Measurements from ENCODE around the gene COL23A1.

COL23A1 gene

GRCh38 chr5:178577944-178578343, 12.2 kb downstream of the COL23A1 start:
- no peak overlapping the region for H3K4me3 Mint-ChIP-seq
- no peaks in the 10 kb centered on the region for H3K36me3 Mint-ChIP-seq (ENCODE audit: low read depth)
- peaks cover 35% of the 10 kb centered on the region for H3K27me3 Mint-ChIP-seq
- no peak overlapping the region for H3K27ac Mint-ChIP-seq
- no peaks in the 10 kb centered on the region for H3K4me1 Mint-ChIP-seq (ENCODE audit: low read depth)
- no peaks in the 10 kb centered on the region for H3K9me3 Mint-ChIP-seq

GRCh38 chr5:178577376-178577839, 12.8 kb downstream of the COL23A1 start:
- H3K27me3 Mint-ChIP-seq, result peaks cover 39% of the 10 kb centered on the region
- H3K27ac Mint-ChIP-seq, result no peak overlapping the region
- no peak overlapping the region for H3K4me3 Mint-ChIP-seq
- H3K36me3 Mint-ChIP-seq (ENCODE audit: low read depth), result no peaks in the 10 kb centered on the region
- H3K9me3 Mint-ChIP-seq, result no peaks in the 10 kb centered on the region
- H3K4me1 Mint-ChIP-seq (ENCODE audit: low read depth), result no peaks in the 10 kb centered on the region

GRCh38 chr5:178576591-178577351, 13.4 kb downstream of the COL23A1 start:
- Mint-ChIP-seq H3K27ac (no peak overlapping the region), H3K27me3 (peaks cover 39% of the 10 kb centered on the region), H3K36me3 (ENCODE audit: low read depth) (no peaks in the 10 kb centered on the region), H3K9me3 (no peaks in the 10 kb centered on the region), H3K4me3 (no peak overlapping the region), H3K4me1 (ENCODE audit: low read depth) (no peaks in the 10 kb centered on the region)

- H3K4me3 Mint-ChIP-seq, result no peak overlapping the region
- H3K27me3 Mint-ChIP-seq, result peaks cover 48% of the 10 kb centered on the region
- no peaks in the 10 kb centered on the region for H3K4me1 Mint-ChIP-seq (ENCODE audit: low read depth)
- H3K9me3 Mint-ChIP-seq, result no peaks in the 10 kb centered on the region
- no peak overlapping the region for H3K27ac Mint-ChIP-seq
- H3K36me3 Mint-ChIP-seq (ENCODE audit: low read depth), result no peaks in the 10 kb centered on the region
Measured at GRCh38 chr5:178573216-178573615, 17.0 kb downstream of the COL23A1 start.

DNA sequence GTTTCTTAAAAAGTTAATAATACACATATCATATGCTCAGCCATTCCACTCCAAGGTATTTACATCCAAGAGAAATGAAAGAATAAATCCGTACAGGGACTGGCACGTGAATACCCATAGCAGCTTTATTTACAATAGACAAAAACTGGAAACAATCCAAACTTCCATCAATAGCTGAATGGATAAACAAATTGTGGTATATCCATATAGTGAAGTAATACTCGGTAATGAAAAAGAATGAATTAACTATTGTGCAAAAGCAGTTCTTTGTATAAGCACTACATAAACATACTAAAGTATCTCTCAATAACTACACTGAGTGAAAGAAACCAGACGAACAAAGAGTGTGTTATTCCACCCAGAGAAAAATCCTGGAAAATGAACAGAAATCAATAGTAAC, 17.6 kb downstream of the COL23A1 start:
- Mint-ChIP-seq H3K9me3 (no peaks in the 10 kb centered on the region), H3K4me1 (ENCODE audit: low read depth) (no peaks in the 10 kb centered on the region), H3K4me3 (no peak overlapping the region), H3K36me3 (ENCODE audit: low read depth) (no peaks in the 10 kb centered on the region), H3K27ac (no peak overlapping the region), H3K27me3 (peaks cover 42% of the 10 kb centered on the region)

GRCh38 chr5:178569485-178569884, 20.7 kb downstream of the COL23A1 start:
- peaks cover 32% of the 10 kb centered on the region for H3K27me3 Mint-ChIP-seq
- no peak overlapping the region for H3K27ac Mint-ChIP-seq
- H3K36me3 Mint-ChIP-seq (ENCODE audit: low read depth), result no peaks in the 10 kb centered on the region
- H3K4me1 Mint-ChIP-seq (ENCODE audit: low read depth), result no peaks in the 10 kb centered on the region
- no peak overlapping the region for H3K4me3 Mint-ChIP-seq
- H3K9me3 Mint-ChIP-seq, result no peaks in the 10 kb centered on the region

GRCh38 chr5:178564811-178565550, 25.2 kb downstream of the COL23A1 start:
- Mint-ChIP-seq H3K27me3 (peaks cover 30% of the 10 kb centered on the region), H3K9me3 (no peaks in the 10 kb centered on the region), H3K4me3 (no peak overlapping the region), H3K27ac (no peak overlapping the region), H3K36me3 (ENCODE audit: low read depth) (no peaks in the 10 kb centered on the region), H3K4me1 (ENCODE audit: low read depth) (no peaks in the 10 kb centered on the region)

DNA sequence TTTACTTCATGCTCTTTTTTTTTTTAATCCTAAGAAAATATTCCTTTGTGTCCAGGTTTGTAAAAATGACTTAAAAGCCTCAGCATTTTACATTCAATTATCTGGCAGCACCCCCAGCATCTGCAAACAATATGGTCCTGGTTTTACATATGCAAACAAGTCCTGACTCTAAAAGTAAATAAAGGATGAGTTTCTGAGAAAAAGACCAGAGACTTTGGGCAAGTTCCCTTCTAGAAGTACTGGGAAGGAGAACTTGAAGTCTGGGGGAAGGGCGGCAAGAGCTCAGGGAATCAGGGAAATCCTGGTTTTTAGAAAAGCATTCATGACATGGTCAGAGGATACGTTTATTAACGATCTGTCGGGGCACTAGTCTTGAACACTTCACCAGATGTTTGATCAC, 25.8 kb downstream of the COL23A1 start:
- Mint-ChIP-seq H3K4me1 (ENCODE audit: low read depth) (no peaks in the 10 kb centered on the region), H3K4me3 (no peak overlapping the region), H3K27me3 (peaks cover 31% of the 10 kb centered on the region)

DNA sequence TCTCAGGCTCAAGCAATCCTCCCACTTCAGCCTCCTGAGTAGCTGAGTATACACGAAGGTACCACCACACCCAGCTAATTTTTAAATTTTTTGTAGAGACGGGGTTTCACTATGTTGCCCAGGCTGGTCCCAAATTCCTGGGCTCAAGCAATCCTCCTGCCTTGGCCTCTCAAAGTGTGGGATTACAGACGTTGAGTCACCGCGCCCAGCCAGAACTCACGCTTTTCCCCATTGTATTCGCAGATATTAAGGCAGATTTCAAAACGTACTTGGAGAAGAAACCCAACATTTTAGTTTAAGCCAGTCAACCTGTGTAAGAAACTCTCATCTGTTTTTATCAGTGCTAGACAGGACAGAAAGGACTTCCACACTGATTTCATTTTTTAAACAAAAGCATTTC, 26.6 kb downstream of the COL23A1 start:
- no peak overlapping the region for H3K4me3 Mint-ChIP-seq
- H3K36me3 Mint-ChIP-seq (ENCODE audit: low read depth), result no peaks in the 10 kb centered on the region
- no peaks in the 10 kb centered on the region for H3K9me3 Mint-ChIP-seq
- H3K27me3 Mint-ChIP-seq, result peaks cover 23% of the 10 kb centered on the region
- no peaks in the 10 kb centered on the region for H3K4me1 Mint-ChIP-seq (ENCODE audit: low read depth)
- no peak overlapping the region for H3K27ac Mint-ChIP-seq

More for the DNA sequence above, 25.8 kb downstream of the COL23A1 start:
- H3K27ac Mint-ChIP-seq, result no peak overlapping the region
- no peaks in the 10 kb centered on the region for H3K36me3 Mint-ChIP-seq (ENCODE audit: low read depth)
- no peaks in the 10 kb centered on the region for H3K9me3 Mint-ChIP-seq

GRCh38 chr5:178561746-178562264, 28.4 kb downstream of the COL23A1 start:
- Mint-ChIP-seq H3K27me3 (peaks cover 24% of the 10 kb centered on the region), H3K27ac (no peak overlapping the region), H3K9me3 (no peaks in the 10 kb centered on the region), H3K4me3 (no peak overlapping the region), H3K4me1 (ENCODE audit: low read depth) (no peaks in the 10 kb centered on the region), H3K36me3 (ENCODE audit: low read depth) (no peaks in the 10 kb centered on the region)

DNA sequence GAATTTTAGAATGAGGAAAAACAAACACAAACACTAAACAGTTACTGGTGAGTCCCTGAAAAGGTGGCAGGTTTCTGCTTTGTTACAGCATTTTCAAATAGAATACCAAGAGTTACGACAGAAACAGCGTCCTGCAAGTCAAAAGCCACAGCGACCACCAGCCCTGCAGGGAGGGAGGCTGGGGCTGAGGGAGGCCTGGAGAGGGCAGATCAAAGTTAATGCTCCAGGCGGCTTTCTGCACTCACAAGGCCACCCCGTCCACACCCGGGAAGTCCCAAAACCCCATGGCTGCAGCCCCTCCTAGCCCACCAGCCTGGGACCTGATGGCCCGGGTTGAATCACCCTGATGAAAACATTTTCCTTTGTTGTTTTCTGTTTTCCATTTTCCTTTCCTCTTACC, 29.3 kb downstream of the COL23A1 start:
- H3K4me3 Mint-ChIP-seq, result no peak overlapping the region
- no peak overlapping the region for H3K27ac Mint-ChIP-seq
- no peaks in the 10 kb centered on the region for H3K9me3 Mint-ChIP-seq
- H3K27me3 Mint-ChIP-seq, result peaks cover 26% of the 10 kb centered on the region
- H3K4me1 Mint-ChIP-seq (ENCODE audit: low read depth), result no peaks in the 10 kb centered on the region
- no peaks in the 10 kb centered on the region for H3K36me3 Mint-ChIP-seq (ENCODE audit: low read depth)

DNA sequence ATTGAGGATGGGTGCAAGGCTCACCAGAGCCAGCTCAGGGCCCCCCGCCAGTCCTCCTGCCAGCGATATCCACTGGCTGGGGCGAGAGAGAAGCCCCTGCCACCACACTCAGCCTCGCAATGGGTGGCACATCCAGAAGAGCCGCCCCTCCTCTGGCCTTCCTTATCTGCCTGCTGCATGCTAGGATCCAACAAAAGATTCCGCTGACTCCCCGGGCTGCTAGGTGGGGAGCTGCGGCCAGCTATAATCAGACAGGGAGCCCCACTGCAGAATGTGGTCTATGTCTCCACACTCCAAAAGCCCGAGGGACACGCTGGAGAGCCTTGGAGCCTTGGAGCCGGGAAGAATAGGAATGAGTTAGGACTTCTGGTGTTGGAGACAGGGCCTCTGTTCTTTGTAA, 32.8 kb downstream of the COL23A1 start:
- Mint-ChIP-seq H3K27me3 (peaks cover 10% of the 10 kb centered on the region), H3K9me3 (no peaks in the 10 kb centered on the region), H3K36me3 (ENCODE audit: low read depth) (no peaks in the 10 kb centered on the region), H3K27ac (no peak overlapping the region), H3K4me1 (ENCODE audit: low read depth) (no peaks in the 10 kb centered on the region), H3K4me3 (no peak overlapping the region)

GRCh38 chr5:178555771-178556211, 34.4 kb downstream of the COL23A1 start:
- H3K27me3 Mint-ChIP-seq, result peaks cover 15% of the 10 kb centered on the region
- H3K36me3 Mint-ChIP-seq (ENCODE audit: low read depth), result no peaks in the 10 kb centered on the region
- H3K9me3 Mint-ChIP-seq, result no peaks in the 10 kb centered on the region
- no peak overlapping the region for H3K4me3 Mint-ChIP-seq
- H3K27ac Mint-ChIP-seq, result no peak overlapping the region
- H3K4me1 Mint-ChIP-seq (ENCODE audit: low read depth), result no peaks in the 10 kb centered on the region

DNA sequence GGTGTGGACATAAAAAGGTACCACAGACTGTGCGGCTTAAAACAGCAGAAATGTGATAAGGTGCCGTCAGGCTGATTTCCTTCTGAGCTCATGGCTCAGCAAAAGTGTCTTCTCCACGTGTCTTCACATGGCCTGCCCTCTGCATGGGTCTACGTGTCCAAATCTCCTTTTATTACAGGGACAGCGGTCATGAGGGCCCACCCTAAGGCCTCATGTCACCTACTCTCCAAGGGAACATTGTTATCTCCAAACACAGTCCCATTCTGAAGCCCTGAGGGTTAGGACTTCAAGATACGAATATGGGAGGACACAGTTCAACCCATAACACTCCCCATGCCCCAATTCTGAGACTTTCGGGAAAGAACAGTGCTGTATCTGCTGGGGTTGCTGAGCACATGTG, 35.2 kb downstream of the COL23A1 start:
- H3K36me3 Mint-ChIP-seq (ENCODE audit: low read depth), result no peaks in the 10 kb centered on the region
- no peaks in the 10 kb centered on the region for H3K9me3 Mint-ChIP-seq
- H3K27ac Mint-ChIP-seq, result no peak overlapping the region
- H3K4me1 Mint-ChIP-seq (ENCODE audit: low read depth), result no peaks in the 10 kb centered on the region
- peaks cover 15% of the 10 kb centered on the region for H3K27me3 Mint-ChIP-seq
- H3K4me3 Mint-ChIP-seq, result no peak overlapping the region

DNA sequence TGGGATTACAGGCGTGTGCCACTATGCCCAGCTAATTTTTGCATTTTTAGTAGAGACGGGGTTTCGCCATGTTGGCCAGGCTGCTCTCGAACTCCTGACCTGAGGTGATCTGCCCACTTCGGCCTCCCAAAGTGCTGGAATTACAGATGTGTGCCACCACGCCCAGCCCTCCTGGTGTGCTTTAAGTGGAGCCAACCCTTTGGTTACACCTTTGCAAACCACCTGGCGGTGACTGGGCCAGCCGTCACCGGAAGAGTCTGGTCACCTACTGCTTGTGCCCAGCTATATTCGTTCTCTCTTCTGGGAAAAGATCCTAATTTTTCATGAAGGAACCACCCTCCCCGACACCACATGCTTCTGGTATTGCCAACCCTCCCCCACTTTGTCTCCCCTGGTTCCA, 35.9 kb downstream of the COL23A1 start:
- H3K27ac Mint-ChIP-seq, result no peak overlapping the region
- no peaks in the 10 kb centered on the region for H3K9me3 Mint-ChIP-seq
- no peaks in the 10 kb centered on the region for H3K4me1 Mint-ChIP-seq (ENCODE audit: low read depth)
- H3K27me3 Mint-ChIP-seq, result peaks cover 11% of the 10 kb centered on the region
- no peak overlapping the region for H3K4me3 Mint-ChIP-seq
- H3K36me3 Mint-ChIP-seq (ENCODE audit: low read depth), result no peaks in the 10 kb centered on the region
